Measurements from ENCODE around the gene OR7A17. TPM values are rescaled to one million over a fixed set of nuclear protein-coding genes. Genes with fewer than 3 reads are reported as not detected.

Gene OR7A17
- total RNA-seq, 4 donors from 2014 or later, result not detected

DNA sequence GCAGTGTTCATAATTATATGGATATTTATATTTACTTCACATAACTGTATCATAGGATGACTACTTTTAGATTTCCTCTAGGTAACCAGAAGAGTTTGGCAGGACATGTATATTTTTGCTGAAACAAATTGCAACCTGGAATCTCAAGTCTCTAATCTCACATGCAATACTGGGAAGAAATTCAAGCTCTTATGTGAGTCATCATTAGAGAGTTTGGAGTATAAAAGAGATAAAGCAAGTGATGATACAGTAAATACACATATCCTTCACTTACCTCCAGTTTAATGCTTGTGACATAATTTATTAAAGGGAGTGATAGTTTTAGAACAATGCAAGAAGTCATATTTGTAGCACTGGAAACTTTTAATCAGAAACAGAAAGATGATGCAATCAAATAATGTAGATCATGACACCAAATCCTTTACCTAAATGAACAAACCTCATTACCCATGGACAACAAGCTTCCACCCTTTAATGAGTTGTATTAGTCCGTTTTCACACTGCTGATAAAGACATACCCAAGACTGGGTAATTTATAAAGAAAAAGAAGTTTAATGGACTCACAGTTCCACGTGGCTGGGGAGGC, 15.8 kb upstream of the OR7A17 start:
- ATAC-seq (no peak), DNase-seq (no peak)
- no peaks in the 10 kb centered on the region for H3K9me3 ChIP-seq
- no peak overlapping the region for H3K4me3 ChIP-seq
- H3K36me3 ChIP-seq, result no peaks in the 10 kb centered on the region
- TF ChIP-seq CTCF (IDR thresholded peaks at IDR 0.05 in 4 of 5, conservative IDR thresholded peaks at IDR 0.05 in 1 of 5) (no peak), POLR2A (IDR thresholded peaks at IDR 0.05) (no peak)
- no peak overlapping the region for H3K27ac ChIP-seq
- H3K27me3 ChIP-seq, result no peaks in the 10 kb centered on the region
- H3K4me1 ChIP-seq, result no peaks in the 10 kb centered on the region
- intact Hi-C loops (cut with DNase I; ENCODE audit: low total_unique reads), result no loop called here
- in situ Hi-C loops (cut with MboI; ENCODE audit: low sequenced_read_pairs in 4 of 4), result no loop called here

GRCh38 chr19:14890643-14891379, 4.9 kb upstream of the OR7A17 start:
- no peak for DNase-seq
- Histone ChIP-seq H3K27ac (no peak overlapping the region), H3K4me3 (no peak overlapping the region), H3K4me1 (no peaks in the 10 kb centered on the region), H3K9me3 (no peaks in the 10 kb centered on the region), H3K36me3 (no peaks in the 10 kb centered on the region), H3K27me3 (no peaks in the 10 kb centered on the region)
- no peak for TF ChIP-seq CTCF (IDR thresholded peaks at IDR 0.05 in 4 of 5, conservative IDR thresholded peaks at IDR 0.05 in 1 of 5)
- no peak for TF ChIP-seq POLR2A (IDR thresholded peaks at IDR 0.05)
- in situ Hi-C loops (cut with MboI; ENCODE audit: low sequenced_read_pairs in 4 of 4) (no loop called here), intact Hi-C loops (cut with DNase I; ENCODE audit: low total_unique reads) (loop anchor here (5.0 kb wide), 1 partner anchor 104 kb away; no protein-coding TSS in a partner anchor)
- ATAC-seq, result no peak

DNA sequence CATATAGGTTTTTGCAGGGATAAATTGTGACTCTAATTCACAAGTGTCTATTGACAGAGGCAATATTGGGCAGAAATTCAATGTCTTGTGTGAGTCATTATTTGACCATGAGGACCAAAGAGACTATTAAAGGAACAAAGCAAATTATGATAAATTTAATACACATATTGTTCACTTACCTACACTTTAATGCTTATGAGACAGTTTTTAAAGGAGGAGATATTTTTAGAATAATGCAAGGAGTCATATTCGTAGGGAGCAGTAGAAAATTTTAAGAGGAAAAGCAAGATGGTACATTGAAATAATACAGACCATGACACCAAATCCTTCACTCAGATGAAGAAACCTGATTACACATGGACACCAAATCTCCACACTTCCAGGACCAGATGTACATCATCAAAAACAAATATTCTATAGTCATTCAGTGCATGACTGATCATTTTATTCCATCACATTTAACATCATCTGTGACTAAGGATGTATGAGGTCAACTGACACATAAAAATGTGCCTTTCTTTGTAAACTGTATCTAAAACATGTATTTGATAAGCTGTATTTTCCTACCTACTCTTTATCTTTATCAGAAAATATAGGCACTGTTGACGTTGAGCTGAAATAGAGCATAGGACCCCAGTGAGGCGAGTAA, 4.2 kb upstream of the OR7A17 start:
- no peaks in the 10 kb centered on the region for H3K9me3 ChIP-seq
- ATAC-seq, result no peak
- H3K4me1 ChIP-seq, result no peaks in the 10 kb centered on the region
- no peaks in the 10 kb centered on the region for H3K36me3 ChIP-seq
- H3K27ac ChIP-seq, result no peak overlapping the region
- DNase-seq, result no peak
- intact Hi-C loops (cut with DNase I; ENCODE audit: low total_unique reads), result loop anchor here (5.0 kb wide), 1 partner anchor 103 kb away; no protein-coding TSS in a partner anchor
- H3K27me3 ChIP-seq, result no peaks in the 10 kb centered on the region
- in situ Hi-C loops (cut with MboI; ENCODE audit: low sequenced_read_pairs in 4 of 4), result no loop called here
- TF ChIP-seq CTCF (IDR thresholded peaks at IDR 0.05 in 4 of 5, conservative IDR thresholded peaks at IDR 0.05 in 1 of 5) (no peak), POLR2A (IDR thresholded peaks at IDR 0.05) (no peak)
- no peak overlapping the region for H3K4me3 ChIP-seq

GRCh38 chr19:14871619-14872230, 14.2 kb downstream of the OR7A17 start:
- Histone ChIP-seq H3K4me3 (no peak overlapping the region), H3K27me3 (no peaks in the 10 kb centered on the region), H3K4me1 (no peaks in the 10 kb centered on the region), H3K36me3 (no peaks in the 10 kb centered on the region), H3K9me3 (no peaks in the 10 kb centered on the region), H3K27ac (no peak overlapping the region)
- no peak for TF ChIP-seq CTCF (IDR thresholded peaks at IDR 0.05 in 4 of 5, conservative IDR thresholded peaks at IDR 0.05 in 1 of 5)
- TF ChIP-seq POLR2A (IDR thresholded peaks at IDR 0.05), result no peak
- intact Hi-C loops (cut with DNase I; ENCODE audit: low total_unique reads) (no loop called here), in situ Hi-C loops (cut with MboI; ENCODE audit: low sequenced_read_pairs in 4 of 4) (no loop called here)
- no peak for ATAC-seq
- DNase-seq, result no peak

Data from gastrocnemius medialis (tissue), 4 donors.